ENCODE measurements around the gene HEY2.
A peak's percentile ranks its signal among the peaks of the same experiment; 100 is the strongest.
"Not testable (repeated sequence)": the region's sequence is repeated elsewhere in the genome, so short reads cannot be mapped to it uniquely, and the experiment has no call there.

HEY2 gene

GRCh38 chr6:125749173-125749864 lies at the start of gene HEY2:
Gene HEY2 (plus strand): TSS chr6:125749632. CDS start chr6:125749777, 145 bp downstream.
- peak; percentile 94 for DNase-seq

GRCh38 chr6:125700581-125701353 lies 48.7 kb upstream of the HEY2 start:
- DNase-seq = no peak

- no peak for DNase-seq
Observed at GRCh38 chr6:125701354-125701668, 48.1 kb upstream of the HEY2 start.

- not testable (repeated sequence) for DNase-seq
Observed at GRCh38 chr6:125703882-125704281, 45.5 kb upstream of the HEY2 start.

- no peak for DNase-seq
Observed at GRCh38 chr6:125707615-125708243, 41.7 kb upstream of the HEY2 start.

- no peak for DNase-seq
Observed at GRCh38 chr6:125711013-125711675, 38.3 kb upstream of the HEY2 start.

GRCh38 chr6:125714441-125715090 lies 34.9 kb upstream of the HEY2 start:
- peak; percentile 70 for DNase-seq

GRCh38 chr6:125717120-125717731 lies 32.2 kb upstream of the HEY2 start:
- DNase-seq = no peak

GRCh38 chr6:125718109-125718508 lies 31.3 kb upstream of the HEY2 start:
- peak; percentile 58 for DNase-seq

- no peak for DNase-seq
Observed at GRCh38 chr6:125722886-125723285, 26.5 kb upstream of the HEY2 start.

- no peak for DNase-seq
Observed at GRCh38 chr6:125727216-125727615, 22.2 kb upstream of the HEY2 start.

- peak; percentile 32 for DNase-seq
Observed at GRCh38 chr6:125728739-125729138, 20.7 kb upstream of the HEY2 start.

- no peak for DNase-seq
Observed at GRCh38 chr6:125729983-125730382, 19.4 kb upstream of the HEY2 start.

GRCh38 chr6:125732398-125732797 lies 17.0 kb upstream of the HEY2 start:
- peak; percentile 21 for DNase-seq

- peak; percentile 92 for DNase-seq
Observed at GRCh38 chr6:125733516-125734300, 15.7 kb upstream of the HEY2 start.

GRCh38 chr6:125738276-125738675 lies 11.2 kb upstream of the HEY2 start:
- DNase-seq = no peak

GRCh38 chr6:125739364-125739763 lies 10.1 kb upstream of the HEY2 start:
- DNase-seq = no peak

GRCh38 chr6:125741336-125741735 lies 8.1 kb upstream of the HEY2 start:
- DNase-seq = no peak

GRCh38 chr6:125742024-125742423 lies 7.4 kb upstream of the HEY2 start:
- DNase-seq = no peak

- DNase-seq = no peak
Observed at GRCh38 chr6:125742464-125743120, 6.8 kb upstream of the HEY2 start.

GRCh38 chr6:125743604-125744003 lies 5.8 kb upstream of the HEY2 start:
- DNase-seq = no peak

All from NCI-H1105 treated with DMSO at 0.1 percent for 48 hours (cell line).